HT1080 (cell line): ENCODE results near the gene SMAD9. TPM values are rescaled to one million over a fixed set of nuclear protein-coding genes. Genes with fewer than 3 reads are reported as not detected.

ENCODE experiments used
- DNase-seq: peaks from one replicate; pipeline ENCODE4 v3.0.0-alpha.2; 2015; ENCODE audit warnings: low read depth
- total RNA-seq: library from RNA; depleted of rRNA; stranded (reverse); fragments of >200 nt; shearing (Covaris generic); gene quantifications from 2 replicates; pipeline ENCODE4 v1.2.3, GENCODE V29; 2014

SMAD9 gene
- total RNA-seq, 1 experiment from 2014 or later, result 2.8 TPM

DNA sequence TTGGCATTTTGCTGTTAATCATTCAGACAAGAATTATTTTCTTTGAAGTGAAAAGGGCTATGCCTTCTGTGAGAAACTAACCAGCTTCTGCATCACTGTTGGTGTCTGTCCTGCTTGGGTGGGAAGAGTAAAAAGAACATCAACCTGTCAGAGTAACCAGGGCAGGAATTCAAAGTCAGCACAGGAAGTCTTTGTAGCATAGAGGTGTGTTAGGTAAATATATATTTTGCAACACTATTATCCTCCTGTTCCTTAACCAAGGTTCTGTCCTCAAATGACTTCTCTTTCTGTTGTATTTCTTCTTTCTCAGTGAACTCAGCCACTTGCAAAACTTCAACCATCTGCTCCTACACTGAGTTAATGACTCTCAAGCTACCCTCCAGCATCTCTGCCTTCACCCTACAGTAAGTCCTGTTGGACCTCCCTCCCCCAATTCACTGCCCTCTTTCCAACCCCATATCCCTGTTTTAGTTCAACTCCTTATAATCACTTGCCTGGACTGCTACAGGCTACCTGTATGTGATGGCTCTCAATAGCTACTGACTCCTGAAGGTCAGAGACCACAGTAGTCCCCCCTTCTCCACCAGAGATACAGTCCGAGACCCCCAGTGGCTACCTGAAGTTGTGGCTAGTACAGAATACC lies 49.9 kb downstream of the SMAD9 start:
- no peak for DNase-seq

DNA sequence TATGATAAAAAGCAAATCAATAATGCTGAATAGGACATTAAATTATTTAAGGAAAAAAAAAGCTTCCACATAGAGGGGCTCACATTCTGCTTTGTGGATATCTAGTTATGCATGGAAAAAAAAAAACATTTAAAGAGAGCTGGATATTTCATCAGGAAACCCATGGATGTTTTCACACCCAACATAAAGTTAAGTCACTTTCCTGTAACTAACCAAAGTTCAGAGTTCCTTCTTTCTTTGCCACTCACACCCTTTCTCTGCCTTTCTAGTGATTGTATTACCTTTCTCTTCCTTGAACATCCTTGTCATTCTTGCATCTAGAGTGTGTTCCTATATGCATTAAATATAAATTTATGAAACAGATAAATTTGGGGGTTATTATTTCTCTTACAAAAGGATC lies 53.8 kb downstream of the SMAD9 start:
- no peak for DNase-seq

DNA sequence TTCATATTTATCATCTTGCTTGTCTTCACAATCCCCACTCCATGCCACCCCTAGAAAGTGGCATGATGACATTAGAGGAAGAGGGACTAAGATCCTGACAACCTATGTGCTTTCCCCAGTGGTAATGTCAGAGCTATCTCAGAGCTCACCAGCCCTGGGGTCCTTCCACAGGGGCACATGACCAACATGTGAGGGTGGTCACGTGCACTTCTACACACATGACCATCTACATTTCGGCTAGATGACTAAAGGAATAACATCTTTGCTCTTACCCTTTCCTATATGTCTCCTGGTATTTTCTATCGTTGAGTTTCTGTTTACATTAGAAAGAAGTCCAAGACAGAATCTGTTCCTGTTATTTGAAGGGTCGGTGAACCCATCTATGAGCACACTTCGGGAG lies 54.8 kb downstream of the SMAD9 start:
- no peak for DNase-seq

DNA sequence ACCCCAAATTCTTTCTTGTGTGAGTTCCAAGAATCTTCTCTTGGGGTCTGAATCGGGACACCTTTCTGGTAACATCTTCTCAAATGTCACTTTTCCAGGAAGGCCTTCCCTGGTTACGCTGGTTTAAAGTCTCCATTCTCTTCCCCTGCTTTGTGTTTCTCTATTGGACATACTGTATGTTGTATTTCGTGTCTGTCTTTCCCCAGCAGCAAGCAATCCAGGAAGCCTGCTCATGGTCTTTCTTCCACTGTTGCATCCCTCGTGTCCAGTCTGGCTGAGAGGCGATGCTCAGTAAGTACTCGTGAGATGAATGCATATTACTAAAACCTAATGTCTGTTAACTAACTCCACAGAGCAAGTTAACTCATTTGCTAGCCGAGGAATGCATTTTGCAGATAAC lies 57.3 kb downstream of the SMAD9 start:
- no peak for DNase-seq

DNA sequence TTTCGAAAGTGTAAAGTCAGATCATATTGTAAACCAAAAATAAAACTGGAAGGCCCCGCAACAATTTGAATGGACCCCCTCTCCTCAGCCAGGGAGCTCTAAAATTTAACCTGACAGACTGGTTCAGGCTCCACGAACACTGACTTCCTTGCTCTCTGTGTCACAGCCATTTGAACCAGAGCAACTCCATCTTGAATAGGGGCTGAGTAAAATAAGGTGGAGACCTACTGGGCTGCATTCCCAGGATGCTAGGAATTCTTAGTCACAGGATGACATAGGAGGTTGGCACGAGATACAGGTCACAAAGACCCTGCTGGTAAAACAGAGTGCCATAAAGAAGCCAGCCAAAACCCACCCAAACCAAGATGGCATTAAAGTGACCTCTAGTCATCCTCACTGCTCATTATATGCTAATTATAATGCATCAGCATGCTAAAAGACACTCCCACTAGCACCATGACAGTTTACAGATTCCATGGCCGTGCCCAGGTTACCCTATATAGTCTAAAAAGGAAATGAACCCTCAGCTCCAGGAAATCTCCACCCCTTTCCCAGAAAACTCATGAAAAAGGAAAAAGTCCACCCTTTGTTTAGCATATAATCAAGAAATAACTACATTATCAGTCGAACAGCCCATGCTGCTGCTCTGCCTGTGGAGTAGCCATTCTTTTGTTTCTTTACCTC lies 57.9 kb downstream of the SMAD9 start:
- peak; percentile 34 for DNase-seq

DNA sequence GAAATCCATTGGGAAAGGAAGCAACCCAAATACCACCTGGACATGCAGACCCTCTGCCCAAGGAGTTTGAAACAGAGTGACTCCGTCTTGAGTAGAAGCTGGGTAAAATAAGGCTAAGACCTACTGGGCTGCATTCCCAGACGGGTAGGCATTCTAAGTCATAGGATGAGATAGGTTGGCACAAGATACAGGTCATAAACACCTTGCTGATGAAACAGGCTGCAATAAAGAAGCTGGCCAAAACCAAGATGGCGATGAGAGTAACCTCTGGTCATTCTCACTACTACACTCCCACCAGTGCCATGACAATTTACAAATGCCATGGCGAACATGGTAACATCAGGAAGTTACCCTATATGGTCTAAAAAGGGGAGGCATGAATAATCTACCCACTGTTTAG lies 60.8 kb downstream of the SMAD9 start:
- no peak for DNase-seq

DNA sequence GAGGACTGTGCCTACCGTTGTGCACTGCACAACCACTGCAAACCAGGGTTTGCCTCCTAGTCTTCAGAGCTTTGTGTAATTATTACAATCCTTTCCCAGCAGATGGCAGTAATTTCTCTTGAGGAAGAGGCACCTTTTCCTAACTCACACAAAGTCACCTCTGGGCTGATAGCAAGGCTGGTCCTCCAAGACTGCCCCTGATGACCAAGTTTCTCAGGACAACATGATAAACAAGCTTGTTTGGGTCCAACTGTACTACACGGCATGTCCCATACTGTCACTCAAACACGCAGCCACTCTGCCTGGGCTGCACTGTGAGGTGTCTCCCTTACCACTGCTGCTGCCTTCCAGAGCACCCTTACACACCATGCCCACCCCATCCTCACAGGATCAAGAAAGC lies 61.7 kb downstream of the SMAD9 start:
- DNase-seq, result peak; percentile 62

DNA sequence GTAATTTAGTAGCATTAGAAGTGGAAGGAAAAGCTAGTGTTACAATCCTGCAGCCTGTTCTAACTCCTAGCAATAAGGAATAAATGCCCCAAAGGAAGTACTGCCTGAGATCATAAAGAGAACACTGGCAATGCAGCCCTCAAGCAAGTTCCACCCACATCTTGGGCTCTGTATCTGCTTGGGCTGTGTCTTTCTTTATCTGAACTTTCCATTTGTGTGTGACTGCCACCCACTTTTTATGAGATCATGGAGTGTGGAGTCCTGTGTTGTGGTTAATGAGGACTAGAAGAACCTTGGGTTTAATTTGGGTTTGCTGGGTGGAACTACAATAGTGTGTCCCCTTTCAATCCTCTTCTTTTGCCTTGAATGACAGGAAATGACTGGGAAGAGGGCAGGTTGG lies 62.8 kb downstream of the SMAD9 start:
- DNase-seq, result no peak

DNA sequence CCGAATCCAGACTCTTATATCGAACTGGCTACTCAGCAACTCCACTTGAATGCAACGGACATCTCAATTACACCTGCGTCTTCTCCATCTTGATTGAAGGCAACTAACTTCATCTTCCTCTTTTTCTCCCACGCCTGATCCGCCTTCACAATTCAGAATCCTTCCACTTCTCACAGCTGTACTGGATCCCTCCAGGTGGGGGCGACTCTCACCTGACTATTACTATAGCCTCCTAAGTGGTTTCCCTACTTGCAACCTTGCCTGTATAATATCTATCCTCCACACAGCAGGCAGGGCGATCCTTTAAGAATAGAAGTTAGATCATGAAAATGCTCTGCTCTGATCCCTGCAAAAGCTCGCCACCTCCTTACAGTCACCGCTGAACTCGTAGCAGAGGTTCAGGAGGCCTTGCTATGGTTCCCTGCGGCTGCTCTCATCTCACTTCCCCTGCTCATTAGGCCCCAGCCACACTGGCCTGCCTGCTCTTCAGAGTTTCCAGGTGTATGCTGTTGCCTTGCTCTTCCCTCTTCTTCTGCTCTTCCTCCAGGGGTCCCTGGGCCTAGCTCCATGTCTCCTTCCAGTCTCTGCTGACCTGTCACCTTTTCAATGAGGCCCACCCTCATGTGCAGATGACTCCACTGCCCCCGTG lies 69.1 kb downstream of the SMAD9 start:
- peak; percentile 13 for DNase-seq

DNA sequence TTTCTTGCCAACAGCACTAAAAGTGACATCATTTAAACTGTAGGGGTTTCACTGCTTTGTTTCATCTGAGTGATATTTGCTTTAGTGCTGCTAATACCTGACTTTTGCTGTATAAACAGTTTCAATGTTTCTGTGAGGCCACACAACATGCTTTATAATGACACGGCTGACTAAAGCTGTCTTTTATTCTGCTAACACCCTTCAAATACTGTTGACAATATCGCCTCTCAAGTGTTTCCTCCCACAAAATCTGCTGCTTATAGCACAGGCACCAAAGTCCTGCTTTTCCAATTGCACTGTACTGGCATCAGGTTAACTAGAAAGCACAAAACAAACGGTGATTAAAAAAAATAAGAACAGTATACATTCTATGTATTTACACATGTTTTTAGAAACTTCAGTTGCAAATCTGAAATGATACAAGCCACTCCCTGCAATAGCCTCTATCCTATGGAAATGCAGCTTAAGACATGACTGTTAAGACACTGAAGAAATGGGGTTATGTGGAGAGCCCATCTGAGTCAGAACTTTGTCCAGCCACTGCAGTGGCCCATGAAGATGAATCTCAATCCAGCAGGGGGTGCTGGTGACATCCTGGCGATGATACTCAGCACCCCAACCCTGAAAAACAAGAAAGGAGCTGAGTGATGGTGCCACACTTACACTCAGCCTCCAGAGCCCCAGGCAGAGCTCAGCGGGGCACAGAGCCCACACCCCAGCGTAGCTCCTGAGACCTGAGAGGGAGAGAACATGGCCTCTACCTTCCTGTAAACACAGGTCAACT lies 71.6 kb downstream of the SMAD9 start:
- peak; percentile 28 for DNase-seq

DNA sequence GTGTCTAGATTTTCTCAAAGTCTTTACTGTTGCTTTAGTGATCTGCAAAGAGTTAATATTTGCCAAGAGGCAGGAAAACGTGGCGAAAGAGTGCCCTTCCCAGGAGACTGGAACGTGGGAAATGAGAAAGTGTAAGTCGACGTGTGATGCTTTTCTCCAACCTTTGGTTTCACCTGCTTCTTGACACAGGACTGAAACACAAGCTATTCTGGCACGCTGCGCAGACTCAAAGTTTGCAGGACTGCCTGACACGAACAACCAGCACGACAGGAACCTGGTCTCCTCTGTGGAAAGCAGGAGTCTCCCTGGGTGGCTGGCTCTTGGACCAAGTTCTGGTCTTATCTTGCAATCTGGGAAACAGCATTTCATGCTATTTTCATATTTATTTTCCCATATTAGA lies 72.4 kb downstream of the SMAD9 start:
- DNase-seq, result no peak

DNA sequence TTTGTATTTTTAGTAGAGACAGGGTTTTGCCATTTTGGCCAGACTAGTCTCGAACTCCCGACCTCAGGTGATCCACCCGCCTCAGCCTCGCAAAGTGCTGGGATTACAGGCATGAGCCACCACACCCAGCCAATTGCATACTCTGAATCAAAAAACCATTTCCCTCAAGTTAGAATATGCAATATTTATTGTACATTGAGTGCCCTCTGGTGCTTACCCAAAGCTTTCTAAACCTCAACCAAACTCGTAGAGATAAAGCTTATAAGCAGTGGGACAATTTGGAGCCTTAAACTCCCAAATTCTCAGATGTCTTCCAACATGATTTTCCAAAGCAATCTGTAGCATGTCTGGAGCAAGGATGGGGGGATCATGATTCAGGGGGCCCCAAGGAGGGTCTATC lies 78.6 kb downstream of the SMAD9 start:
- DNase-seq, result no peak

DNA sequence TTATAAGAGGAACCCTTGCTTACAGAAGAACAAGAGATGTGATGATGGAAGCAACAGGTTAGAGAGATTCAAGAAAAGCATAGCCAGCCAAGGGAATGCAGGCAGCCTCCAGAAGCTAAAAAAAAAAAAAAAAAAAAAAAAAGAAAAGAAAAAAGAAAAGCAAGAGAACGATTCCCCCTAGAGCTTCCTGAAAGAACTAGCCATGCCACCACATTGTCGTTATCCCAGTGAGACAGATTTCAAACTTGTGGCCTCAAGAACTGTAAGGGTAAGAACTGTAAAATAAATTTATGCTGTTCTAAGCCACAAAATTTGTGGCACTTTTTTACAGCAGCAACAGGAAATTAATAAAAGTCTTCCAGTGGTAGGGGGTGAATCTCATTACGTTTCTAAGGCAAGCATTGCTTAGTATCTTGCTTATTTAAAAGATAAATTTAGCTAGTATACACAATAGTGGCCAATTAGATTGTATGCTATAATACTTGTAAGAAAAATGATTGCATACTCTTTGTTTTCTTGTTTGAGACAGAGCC lies 79.3 kb downstream of the SMAD9 start:
- no peak for DNase-seq

DNA sequence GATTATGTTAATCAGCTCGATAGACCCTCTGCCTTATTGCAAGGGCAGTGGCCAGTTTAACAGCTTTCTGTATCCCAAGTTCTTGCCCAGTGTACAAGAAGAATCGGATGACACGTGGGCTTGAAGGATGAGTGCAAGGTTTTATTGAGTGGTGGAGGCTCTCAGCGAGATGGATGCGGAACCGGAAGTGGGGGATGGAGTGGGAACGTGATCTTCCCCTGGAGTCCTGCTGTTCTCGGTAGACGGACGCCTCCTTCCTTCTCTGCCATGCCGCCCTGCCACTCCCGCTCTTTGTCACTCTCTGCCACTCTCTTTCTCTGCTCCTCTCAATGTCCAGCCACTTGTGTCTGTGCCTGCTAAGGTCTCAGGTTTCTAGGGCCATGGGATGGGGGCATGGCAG lies 80.1 kb downstream of the SMAD9 start:
- no peak for DNase-seq

DNA sequence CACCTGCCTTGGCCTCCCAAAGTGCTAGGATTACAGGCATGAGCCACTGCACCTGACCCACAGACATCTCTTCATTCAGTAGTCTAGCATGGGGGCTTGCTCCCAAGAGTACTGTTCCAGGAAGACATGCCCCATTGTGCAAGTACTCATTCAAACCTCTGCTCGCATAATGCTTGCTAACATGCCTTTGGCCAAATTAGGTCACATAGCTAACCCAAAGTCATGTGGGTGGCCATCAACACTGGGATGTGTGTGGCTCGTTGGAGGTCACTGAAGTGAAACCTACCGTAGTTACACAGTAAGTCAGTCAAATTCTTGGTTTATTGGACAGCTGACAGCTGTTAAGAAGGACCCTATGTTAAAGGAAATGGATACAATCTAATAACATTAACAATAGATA lies 80.8 kb downstream of the SMAD9 start:
- DNase-seq, result no peak

DNA sequence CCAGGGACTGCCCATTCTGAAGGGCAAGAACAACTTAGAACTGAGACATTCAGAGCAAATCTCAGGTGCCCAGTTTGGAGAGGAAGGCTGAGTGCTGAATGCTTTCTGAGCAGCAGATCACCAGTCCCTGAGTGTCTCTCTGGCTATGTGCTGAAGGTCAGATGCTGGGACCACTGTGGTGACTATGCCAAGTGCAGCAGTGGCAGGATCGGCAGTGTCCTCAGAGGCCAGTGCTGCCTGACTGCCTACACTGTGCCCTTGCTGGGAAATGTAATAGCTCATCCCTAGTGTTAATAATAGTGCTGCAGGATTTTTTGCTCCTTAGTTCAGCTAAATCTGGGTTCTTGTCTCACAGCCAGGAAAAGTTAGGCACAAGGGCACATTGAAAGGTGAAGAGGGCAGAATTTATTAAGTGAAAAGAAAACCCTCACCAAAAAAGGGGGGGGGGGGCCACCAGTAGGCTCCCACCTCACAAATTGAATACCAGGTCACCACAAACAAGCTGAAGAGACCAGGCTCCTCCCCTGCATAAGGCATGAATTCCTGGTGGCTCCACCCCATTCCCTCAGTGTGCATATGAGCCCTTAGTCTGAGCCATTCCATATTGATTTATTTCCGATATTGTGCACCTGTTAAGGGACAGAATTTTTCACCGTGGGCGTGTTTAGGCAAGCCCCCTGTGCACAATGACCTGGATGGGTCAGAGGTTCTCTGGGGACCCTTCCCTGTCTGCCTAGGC lies 82.5 kb downstream of the SMAD9 start:
- DNase-seq, result no peak

DNA sequence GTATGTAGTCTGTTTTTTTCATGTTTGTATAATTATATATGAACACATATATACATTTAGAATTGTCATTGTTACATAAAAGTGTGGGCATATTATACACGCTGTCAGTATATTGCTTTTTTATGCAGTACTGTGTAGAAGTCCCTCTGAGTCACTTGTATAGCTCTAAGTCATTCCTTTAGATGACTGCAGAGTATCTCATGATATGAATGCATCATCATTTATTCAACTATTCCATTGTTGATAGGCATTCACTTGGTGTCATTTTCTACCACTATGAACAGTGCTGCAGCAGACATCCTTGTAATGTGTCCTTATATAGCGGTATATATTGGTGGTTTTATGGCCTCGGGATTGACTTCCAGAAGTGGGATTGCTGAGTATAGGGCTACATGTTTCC lies 85.7 kb downstream of the SMAD9 start:
- peak; percentile 25 for DNase-seq

DNA sequence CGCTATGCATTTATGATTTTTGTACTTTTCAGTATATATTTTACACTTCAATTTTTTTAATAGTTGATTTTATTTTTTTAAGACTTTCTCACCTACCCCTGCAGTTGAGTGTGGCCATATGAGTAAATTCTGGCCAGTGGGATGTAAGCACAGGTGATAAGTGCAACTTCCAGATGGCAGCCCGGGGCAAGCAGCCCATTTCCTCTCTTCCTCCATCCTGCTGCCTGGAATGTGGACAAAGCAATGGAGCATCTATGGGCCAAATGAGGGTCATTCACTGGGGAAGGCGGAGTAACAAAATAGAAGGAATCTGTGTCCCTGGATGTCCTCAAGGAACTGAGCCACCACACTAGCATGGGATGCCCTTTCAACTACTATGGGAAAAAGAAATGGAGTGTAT lies 88.7 kb downstream of the SMAD9 start:
- DNase-seq, result no peak

DNA sequence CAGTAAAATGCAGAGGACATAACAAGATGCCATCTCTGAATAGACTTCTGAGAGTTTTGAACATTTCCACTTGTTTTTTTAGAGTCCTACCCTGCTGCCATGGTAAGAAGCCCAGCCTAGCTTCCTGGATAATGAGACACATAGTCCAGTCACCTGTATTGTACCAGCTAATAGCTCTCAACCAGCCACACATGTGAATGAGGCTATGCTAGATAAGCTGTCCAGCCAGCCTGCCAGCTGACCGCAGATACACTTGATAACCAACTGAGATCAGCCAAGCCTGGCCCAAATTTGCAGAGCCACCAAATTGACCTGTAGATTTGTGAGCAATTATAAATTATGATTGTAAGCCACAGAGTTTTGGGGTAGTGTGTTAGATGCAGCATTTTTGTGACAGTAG lies 90.3 kb downstream of the SMAD9 start:
- no peak for DNase-seq

DNA sequence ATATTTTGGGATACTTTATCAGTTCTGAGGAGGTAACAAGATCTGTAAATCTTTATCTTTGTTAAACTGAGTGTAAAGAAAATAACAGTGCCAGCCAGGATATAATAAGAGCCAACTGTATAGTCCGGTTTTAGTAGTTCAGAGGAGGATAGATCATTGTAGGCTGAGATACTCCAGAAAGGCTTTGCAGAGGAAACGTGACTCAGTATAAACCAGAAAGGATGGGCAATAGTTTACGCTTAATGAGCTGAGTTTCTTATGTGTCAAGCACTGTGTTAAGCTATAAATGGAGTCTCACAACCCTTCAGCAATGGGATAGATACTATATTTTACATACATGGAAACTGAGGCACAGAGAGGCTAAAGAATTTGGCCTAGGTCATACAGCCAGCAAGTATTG lies 97.3 kb downstream of the SMAD9 start:
- peak; percentile 64 for DNase-seq

DNA sequence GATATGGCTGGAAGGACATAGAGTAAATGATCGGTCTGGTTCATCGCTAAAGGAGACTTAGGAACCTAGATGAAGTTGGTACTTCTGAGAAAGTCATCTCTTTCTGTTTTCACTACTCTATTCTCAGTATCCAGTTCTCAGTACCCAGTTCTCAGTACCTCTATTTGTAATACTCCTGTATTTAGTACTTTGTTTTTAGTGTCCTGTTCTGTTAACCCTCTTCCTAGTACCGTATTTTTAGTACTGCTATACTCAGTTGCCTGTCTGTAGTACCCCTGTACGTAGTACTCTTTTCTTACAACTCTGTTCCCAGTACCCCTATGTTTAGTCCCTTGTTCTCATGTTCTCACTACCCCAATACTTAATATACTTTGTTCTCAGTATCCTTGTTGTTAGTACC lies 99.8 kb downstream of the SMAD9 start:
- no peak for DNase-seq
